GM21447 (cell line): Measurements from ENCODE around the gene NUB1.
"Not testable (repeated sequence)": the region's sequence is repeated elsewhere in the genome, so short reads cannot be mapped to it uniquely, and the experiment has no call there.

Experiments used
- ATAC-seq: cut with Tn5 transposase; IDR thresholded peaks from one replicate; pipeline ENCODE4 v1.9.1; 2021; ENCODE audit not compliant: unreplicated experiment

NUB1 gene

GRCh38 chr7:151341357-151342101 is at the start of gene NUB1:
NUB1 (plus strand) TSS chr7:151341812; CDS start chr7:151345350, 3,538 bp downstream.
- peak; percentile 52 for ATAC-seq

- no peak for ATAC-seq
These were observed 48.8 kb upstream of the NUB1 start for GRCh38 chr7:151292850-151293249.

GRCh38 chr7:151296202-151296992 is 45.2 kb upstream of the NUB1 start:
- ATAC-seq: no peak

- ATAC-seq: no peak
These were observed 42.8 kb upstream of the NUB1 start for GRCh38 chr7:151298765-151299164.

- ATAC-seq: no peak
These were observed 42.1 kb upstream of the NUB1 start for GRCh38 chr7:151299530-151299929.

GRCh38 chr7:151299940-151300645 is 41.5 kb upstream of the NUB1 start:
- no peak for ATAC-seq

- ATAC-seq: no peak
These were observed 39.8 kb upstream of the NUB1 start for GRCh38 chr7:151301471-151302462.

GRCh38 chr7:151304251-151304650 is 37.4 kb upstream of the NUB1 start:
- ATAC-seq: not testable (repeated sequence)

GRCh38 chr7:151304856-151305255 is 36.8 kb upstream of the NUB1 start:
- no peak for ATAC-seq

- ATAC-seq: no peak
These were observed 35.2 kb upstream of the NUB1 start for GRCh38 chr7:151306374-151306773.

GRCh38 chr7:151306860-151307259 is 34.8 kb upstream of the NUB1 start:
- ATAC-seq: no peak

GRCh38 chr7:151307536-151307935 is 34.1 kb upstream of the NUB1 start:
- no peak for ATAC-seq

GRCh38 chr7:151308256-151308655 is 33.4 kb upstream of the NUB1 start:
- no peak for ATAC-seq

GRCh38 chr7:151308791-151309190 is 32.8 kb upstream of the NUB1 start:
- ATAC-seq: no peak

GRCh38 chr7:151309311-151309710 is 32.3 kb upstream of the NUB1 start:
- no peak for ATAC-seq

GRCh38 chr7:151310578-151310977 is 31.0 kb upstream of the NUB1 start:
- ATAC-seq: no peak

- ATAC-seq: no peak
These were observed 30.2 kb upstream of the NUB1 start for GRCh38 chr7:151311294-151311864.

- ATAC-seq: no peak
These were observed 29.3 kb upstream of the NUB1 start for GRCh38 chr7:151312356-151312755.

GRCh38 chr7:151312831-151313809 is 28.5 kb upstream of the NUB1 start:
- no peak for ATAC-seq
